ENCODE measurements around the gene ENOX1.

Gene ENOX1

DNA sequence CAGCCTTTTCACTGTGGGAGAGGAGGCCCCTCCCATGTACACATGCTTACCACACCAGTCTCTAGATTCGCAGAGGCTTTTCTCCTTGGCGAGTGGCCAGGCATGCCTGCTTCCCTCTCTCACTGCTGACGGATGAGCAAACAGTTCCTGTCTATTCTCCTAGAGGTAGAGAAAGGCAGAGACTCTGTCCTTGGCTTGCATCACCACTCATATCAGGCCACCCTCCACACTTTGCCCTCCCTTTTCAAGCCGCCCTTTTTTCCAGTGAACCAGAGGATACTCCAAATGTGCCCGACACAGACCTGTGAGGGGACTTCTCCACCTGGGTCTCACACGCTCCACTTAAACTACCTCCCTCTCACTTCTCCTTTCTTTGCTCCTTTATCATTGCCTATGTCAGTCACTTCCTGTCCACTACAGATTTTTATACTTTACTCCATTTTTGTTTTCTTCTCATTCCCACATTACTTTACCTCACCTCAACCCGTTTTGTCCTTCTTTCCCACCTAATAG lies 478.8 kb downstream of the ENOX1 start:
- Histone ChIP-seq H3K27me3 (ENCODE audit: control insufficient read depth in 1 of 2, insufficient read depth in 1 of 2, low read length in 2 of 2) (no peaks in the 10 kb centered on the region), H4K91ac (ENCODE audit: low read length) (no peak overlapping the region), H2BK15ac (ENCODE audit: low read depth, poor library complexity, severe bottlenecking) (no peak overlapping the region), H3K9ac (ENCODE audit: low read length) (no peak overlapping the region), H3K4me3 (ENCODE audit: insufficient read depth in 1 of 2, low read depth in 1 of 2, low read length in 2 of 2) (no peak overlapping the region), H3K23ac (ENCODE audit: low read length in 2 of 2) (no peak overlapping the region), H2BK12ac (ENCODE audit: low read length in 2 of 2) (peak overlapping the region in 1 of 2 experiments; percentile 0), H3K36me3 (ENCODE audit: control insufficient read depth in 1 of 2, insufficient read depth in 2 of 2, low read depth in 1 of 2, low read length in 2 of 2) (no peaks in the 10 kb centered on the region), H2BK120ac (ENCODE audit: low read depth, low read length) (no peak overlapping the region), H2AK5ac (ENCODE audit: low read length, severe bottlenecking) (no peak overlapping the region), H3K4me1 (ENCODE audit: control insufficient read depth, insufficient read depth, low read depth, low read length) (peaks cover 3% of the 10 kb centered on the region), H3K9me3 (ENCODE audit: control insufficient read depth, low read length) (no peaks in the 10 kb centered on the region), H3K4ac (ENCODE audit: low read depth in 1 of 2, low read length in 2 of 2) (no peak overlapping the region), H3K79me1 (replicated peaks; ENCODE audit: low read length, poor library complexity, severe bottlenecking) (no peaks in the 10 kb centered on the region), H2AFZ (ENCODE audit: low read depth, low read length) (no peak overlapping the region), H2BK5ac (ENCODE audit: low read depth, low read length, poor library complexity, severe bottlenecking) (no peak overlapping the region), H3K27ac (ENCODE audit: low read length, poor library complexity, severe bottlenecking) (no peak overlapping the region), H3K14ac (ENCODE audit: low read length in 2 of 2) (no peak overlapping the region), H3K18ac (ENCODE audit: low read depth in 1 of 2, low read length in 2 of 2) (peak overlapping the region in 1 of 2 experiments; percentile 13), H4K8ac (ENCODE audit: low read length) (no peak overlapping the region), H3K4me2 (ENCODE audit: low read length, poor library complexity, severe bottlenecking) (no peak overlapping the region)
- 39% methylated on average over 6 of the region's 7 CpGs for WGBS
- DNase-seq, result peak; percentile 92

DNA sequence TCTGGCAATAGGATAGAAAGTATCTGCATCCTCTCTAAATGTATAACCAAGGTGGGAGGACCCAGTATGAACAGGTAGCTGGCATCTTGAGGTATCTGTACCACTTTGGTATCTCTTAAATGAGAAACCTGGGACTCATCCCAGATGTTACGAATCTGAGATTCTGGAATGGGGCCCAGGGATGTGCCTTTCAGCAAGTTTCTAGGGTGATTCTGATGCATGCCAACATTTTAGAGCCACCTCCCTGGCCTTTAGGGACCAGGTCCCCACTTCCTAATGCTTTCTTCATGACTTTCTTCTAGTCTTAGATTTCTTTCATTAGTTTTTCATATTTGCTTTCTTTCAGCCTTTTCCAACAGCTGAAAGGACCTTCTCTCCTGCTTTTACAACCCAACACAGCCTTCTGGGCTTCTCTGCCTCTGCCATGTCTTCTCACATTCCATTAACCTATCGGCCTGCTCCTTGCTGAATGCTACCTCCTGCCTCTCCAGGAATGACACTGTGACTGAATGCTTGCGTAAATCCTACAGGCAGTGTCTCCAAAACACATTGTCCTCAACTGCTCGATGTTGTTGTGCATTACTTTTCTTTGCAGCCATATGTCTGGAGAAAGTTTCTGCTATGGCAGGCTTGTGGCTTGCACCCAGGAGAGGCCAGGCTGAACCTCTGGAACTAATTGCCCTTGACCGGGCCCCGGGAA lies 479.4 kb downstream of the ENOX1 start:
- Histone ChIP-seq H4K8ac (ENCODE audit: low read length) (peak overlapping the region; percentile 8), H2BK5ac (ENCODE audit: low read depth, low read length, poor library complexity, severe bottlenecking) (no peak overlapping the region), H3K4me2 (ENCODE audit: low read length, poor library complexity, severe bottlenecking) (no peak overlapping the region), H3K36me3 (ENCODE audit: control insufficient read depth in 1 of 2, insufficient read depth in 2 of 2, low read depth in 1 of 2, low read length in 2 of 2) (no peaks in the 10 kb centered on the region), H2BK120ac (ENCODE audit: low read depth, low read length) (no peak overlapping the region), H3K27me3 (ENCODE audit: control insufficient read depth in 1 of 2, insufficient read depth in 1 of 2, low read length in 2 of 2) (no peaks in the 10 kb centered on the region), H3K27ac (ENCODE audit: low read length, poor library complexity, severe bottlenecking) (peak overlapping the region; percentile 22), H2BK12ac (ENCODE audit: low read length in 2 of 2) (peak overlapping the region in 1 of 2 experiments; percentile 70), H3K23ac (ENCODE audit: low read length in 2 of 2) (no peak overlapping the region), H2AFZ (ENCODE audit: low read depth, low read length) (no peak overlapping the region), H3K4me1 (ENCODE audit: control insufficient read depth, insufficient read depth, low read depth, low read length) (peaks cover 3% of the 10 kb centered on the region), H3K14ac (ENCODE audit: low read length in 2 of 2) (no peak overlapping the region), H3K4me3 (ENCODE audit: insufficient read depth in 1 of 2, low read depth in 1 of 2, low read length in 2 of 2) (no peak overlapping the region), H2AK5ac (ENCODE audit: low read length, severe bottlenecking) (no peak overlapping the region), H2BK15ac (ENCODE audit: low read depth, poor library complexity, severe bottlenecking) (no peak overlapping the region), H3K9me3 (ENCODE audit: control insufficient read depth, low read length) (no peaks in the 10 kb centered on the region), H4K91ac (ENCODE audit: low read length) (no peak overlapping the region), H3K9ac (ENCODE audit: low read length) (no peak overlapping the region), H3K18ac (ENCODE audit: low read depth in 1 of 2, low read length in 2 of 2) (no peak overlapping the region), H3K4ac (ENCODE audit: low read depth in 1 of 2, low read length in 2 of 2) (peak overlapping the region in 1 of 2 experiments; percentile 40), H3K79me1 (replicated peaks; ENCODE audit: low read length, poor library complexity, severe bottlenecking) (no peaks in the 10 kb centered on the region)
- DNase-seq, result no peak
- 49% methylated on average over 6 of the region's 6 CpGs for WGBS

DNA sequence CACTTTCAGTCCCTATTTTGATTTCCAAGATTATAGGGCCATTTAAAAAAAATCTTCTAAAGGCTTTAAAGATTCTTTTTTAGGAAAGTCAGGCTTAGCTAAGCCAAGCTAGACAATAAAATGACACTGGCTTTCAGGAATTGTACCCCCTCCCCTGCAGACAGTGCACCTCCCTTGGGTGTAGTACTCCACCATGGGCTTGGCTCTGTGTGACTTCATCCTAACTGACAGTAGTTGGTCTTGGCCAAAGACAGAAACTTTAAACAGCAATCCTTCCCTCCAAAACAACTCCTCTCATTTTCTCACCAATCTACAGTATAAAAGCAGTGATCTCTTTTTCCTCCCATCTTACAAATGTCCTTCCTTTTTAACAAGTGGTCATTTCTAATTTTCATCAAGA lies 480.4 kb downstream of the ENOX1 start:
- no peak for DNase-seq

DNA sequence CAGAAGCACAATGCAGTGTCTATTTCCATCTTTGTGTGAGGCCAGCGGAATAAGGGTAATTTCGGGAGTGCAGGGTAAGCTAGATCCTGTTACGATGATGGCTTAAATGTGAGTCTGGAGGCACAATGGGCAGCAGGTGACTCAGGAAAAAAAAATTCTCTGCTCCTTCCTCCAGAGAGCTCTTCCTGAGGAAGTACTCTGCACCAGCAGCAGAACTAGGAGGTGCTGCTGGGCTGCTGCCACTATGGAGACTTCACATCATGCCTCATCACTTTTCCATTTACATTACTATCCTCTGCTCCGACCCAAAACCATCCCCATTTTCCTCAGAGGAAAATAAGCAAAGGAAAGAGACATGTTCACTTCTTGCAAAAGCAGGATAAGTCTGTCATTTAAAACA lies 481.4 kb downstream of the ENOX1 start:
- Histone ChIP-seq H2AFZ (ENCODE audit: low read depth, low read length) (no peak overlapping the region), H3K14ac (ENCODE audit: low read length in 2 of 2) (no peak overlapping the region), H3K27me3 (ENCODE audit: control insufficient read depth in 1 of 2, insufficient read depth in 1 of 2, low read length in 2 of 2) (no peaks in the 10 kb centered on the region), H3K18ac (ENCODE audit: low read depth in 1 of 2, low read length in 2 of 2) (no peak overlapping the region), H3K79me1 (replicated peaks; ENCODE audit: low read length, poor library complexity, severe bottlenecking) (no peaks in the 10 kb centered on the region), H2BK12ac (ENCODE audit: low read length in 2 of 2) (no peak overlapping the region), H3K9me3 (ENCODE audit: control insufficient read depth, low read length) (no peaks in the 10 kb centered on the region), H4K91ac (ENCODE audit: low read length) (no peak overlapping the region), H2BK15ac (ENCODE audit: low read depth, poor library complexity, severe bottlenecking) (no peak overlapping the region), H3K4me3 (ENCODE audit: insufficient read depth in 1 of 2, low read depth in 1 of 2, low read length in 2 of 2) (no peak overlapping the region), H2BK5ac (ENCODE audit: low read depth, low read length, poor library complexity, severe bottlenecking) (no peak overlapping the region), H3K4ac (ENCODE audit: low read depth in 1 of 2, low read length in 2 of 2) (no peak overlapping the region), H2BK120ac (ENCODE audit: low read depth, low read length) (no peak overlapping the region), H3K23ac (ENCODE audit: low read length in 2 of 2) (no peak overlapping the region), H3K36me3 (ENCODE audit: control insufficient read depth in 1 of 2, insufficient read depth in 2 of 2, low read depth in 1 of 2, low read length in 2 of 2) (no peaks in the 10 kb centered on the region), H3K9ac (ENCODE audit: low read length) (no peak overlapping the region), H4K8ac (ENCODE audit: low read length) (no peak overlapping the region), H3K4me2 (ENCODE audit: low read length, poor library complexity, severe bottlenecking) (no peak overlapping the region), H2AK5ac (ENCODE audit: low read length, severe bottlenecking) (no peak overlapping the region), H3K4me1 (ENCODE audit: control insufficient read depth, insufficient read depth, low read depth, low read length) (peaks cover 3% of the 10 kb centered on the region), H3K27ac (ENCODE audit: low read length, poor library complexity, severe bottlenecking) (no peak overlapping the region)
- no peak for DNase-seq
- WGBS, result 41% methylated on average over 3 of the region's 4 CpGs

More for the DNA sequence above, 480.4 kb downstream of the ENOX1 start:
- H3K9ac ChIP-seq (ENCODE audit: low read length), result no peak overlapping the region
- no peak overlapping the region for H2AFZ ChIP-seq (ENCODE audit: low read depth, low read length)
- no peak overlapping the region for H3K4ac ChIP-seq (ENCODE audit: low read depth in 1 of 2, low read length in 2 of 2)
- H3K4me1 ChIP-seq (ENCODE audit: control insufficient read depth, insufficient read depth, low read depth, low read length), result peaks cover 3% of the 10 kb centered on the region
- no peak overlapping the region for H2BK5ac ChIP-seq (ENCODE audit: low read depth, low read length, poor library complexity, severe bottlenecking)
- H2BK15ac ChIP-seq (ENCODE audit: low read depth, poor library complexity, severe bottlenecking), result no peak overlapping the region
- H3K18ac ChIP-seq (ENCODE audit: low read depth in 1 of 2, low read length in 2 of 2), result no peak overlapping the region
- no peaks in the 10 kb centered on the region for H3K79me1 ChIP-seq (replicated peaks; ENCODE audit: low read length, poor library complexity, severe bottlenecking)
- no peak overlapping the region for H3K4me2 ChIP-seq (ENCODE audit: low read length, poor library complexity, severe bottlenecking)
- H3K9me3 ChIP-seq (ENCODE audit: control insufficient read depth, low read length), result no peaks in the 10 kb centered on the region
- H3K4me3 ChIP-seq (ENCODE audit: insufficient read depth in 1 of 2, low read depth in 1 of 2, low read length in 2 of 2), result no peak overlapping the region
- no peak overlapping the region for H4K8ac ChIP-seq (ENCODE audit: low read length)
- H3K27me3 ChIP-seq (ENCODE audit: control insufficient read depth in 1 of 2, insufficient read depth in 1 of 2, low read length in 2 of 2), result no peaks in the 10 kb centered on the region
- no peaks in the 10 kb centered on the region for H3K36me3 ChIP-seq (ENCODE audit: control insufficient read depth in 1 of 2, insufficient read depth in 2 of 2, low read depth in 1 of 2, low read length in 2 of 2)
- H2AK5ac ChIP-seq (ENCODE audit: low read length, severe bottlenecking), result no peak overlapping the region
- H3K14ac ChIP-seq (ENCODE audit: low read length in 2 of 2), result no peak overlapping the region
- no peak overlapping the region for H3K27ac ChIP-seq (ENCODE audit: low read length, poor library complexity, severe bottlenecking)
- no peak overlapping the region for H3K23ac ChIP-seq (ENCODE audit: low read length in 2 of 2)
- H4K91ac ChIP-seq (ENCODE audit: low read length), result no peak overlapping the region
- no peak overlapping the region for H2BK120ac ChIP-seq (ENCODE audit: low read depth, low read length)
- no peak overlapping the region for H2BK12ac ChIP-seq (ENCODE audit: low read length in 2 of 2)

All from mesenchymal stem cell (in vitro differentiated cells and primary cell).